Gastrocnemius medialis (tissue), 4 donors: ENCODE measurements around the gene MS4A8. TPM values are rescaled to one million over a fixed set of nuclear protein-coding genes. Genes with fewer than 3 reads are reported as not detected.
"Not testable (repeated sequence)": the region's sequence is repeated elsewhere in the genome, so short reads cannot be mapped to it uniquely, and the experiment has no call there.

Experiments used
- ATAC-seq, 2 donors: fragments of 150-250 bp; one replicate each; pipeline ENCODE4 v1.9.1; 2016
- DNase-seq, 2 donors: peaks; one replicate each; pipeline ENCODE4 v3.0.0-alpha.2; 2019
- H3K27ac ChIP-seq, 4 donors: fragments of 200-600 bp; sonication (generic); 1 replicate in 1 of 4; 2 replicates in 3 of 4; pipeline ENCODE4 v1.5.1; 2016 to 2018; ENCODE audit warnings: mild to moderate bottlenecking in 2 of 4, moderate library complexity in 1 of 4
- H3K27me3 ChIP-seq, 3 donors: fragments of 200-600 bp; sonication (generic) in 2 of 3; 1 replicate in 1 of 3; 2 replicates in 2 of 3; pipeline versions ENCODE4 v1.5.1 to v1.6.0; 2016 to 2019; ENCODE audit warnings: mild to moderate bottlenecking in 1 of 3, moderate library complexity in 1 of 3
- H3K36me3 ChIP-seq, 2 donors: fragments of 200-600 bp; sonication (generic) in 1 of 2; one replicate each; pipeline ENCODE4 v1.5.1; 2017 to 2018
- H3K4me1 ChIP-seq, 2 donors: fragments of 200-600 bp; sonication (generic) in 1 of 2; one replicate each; pipeline ENCODE4 v1.5.1; 2016 to 2017; ENCODE audit warnings: mild to moderate bottlenecking in 2 of 2
- H3K4me3 ChIP-seq, 4 donors: fragments of 200-600 bp; sonication (generic) in 3 of 4; 1 replicate in 1 of 4; 2 replicates in 3 of 4; pipeline ENCODE4 v1.5.1; 2016 to 2019; ENCODE audit warnings: mild to moderate bottlenecking in 2 of 4
- H3K9me3 ChIP-seq, 3 donors: fragments of 200-600 bp; sonication (generic) in 2 of 3; 1 replicate in 1 of 3; 2 replicates in 2 of 3; pipeline ENCODE4 v1.5.1; 2016 to 2019
- POLR2A ChIP-seq, 2 donors: fragments of 450-650 bp; IDR thresholded peaks; one replicate each; pipeline ENCODE4 v1.6.1; 2017; ENCODE audit warnings: antibody characterized with exemption in 2 of 2, mild to moderate bottlenecking in 2 of 2, moderate library complexity in 2 of 2
- in situ Hi-C, 4 donors: fragments of 200-750 bp; cut with MboI; loops; one replicate each; pipeline versions ENCODE4 v1.15.0 to v1.8.0; 2017; ENCODE audit warnings: low sequenced_read_pairs in 4 of 4
- intact Hi-C: fragments of 100-400 bp; cut with DNase I; formaldehyde crosslinking; loops from one replicate; pipeline ENCODE4 v1.15.1; 2023; ENCODE audit warnings: low total_unique reads
- total RNA-seq, 4 donors: library from RNA; depleted of rRNA; stranded (reverse); fragments of >200 nt; gene quantifications; one replicate each; pipeline versions ENCODE4 v1.1.0 to v1.2.3, GENCODE V29; 2016
- TF ChIP-seq, protein P1 (sequence below), 5 experiments: fragments of 450-650 bp in 3 of 5; fragments of 200-600 bp in 2 of 5; sonication (generic) in 2 of 5; IDR thresholded peaks in 4 of 5; conservative IDR thresholded peaks in 1 of 5; 1 replicate in 4 of 5; 2 replicates in 1 of 5; pipeline ENCODE4 v1.5.1; 2016 to 2019; ENCODE audit warnings: antibody characterized with exemption in 5 of 5, mild to moderate bottlenecking in 3 of 5, moderate library complexity in 3 of 5

The MS4A8 gene
- total RNA-seq, 4 donors from 2014 or later = 0.36 to 0.44 TPM; not detected in 2

DNA sequence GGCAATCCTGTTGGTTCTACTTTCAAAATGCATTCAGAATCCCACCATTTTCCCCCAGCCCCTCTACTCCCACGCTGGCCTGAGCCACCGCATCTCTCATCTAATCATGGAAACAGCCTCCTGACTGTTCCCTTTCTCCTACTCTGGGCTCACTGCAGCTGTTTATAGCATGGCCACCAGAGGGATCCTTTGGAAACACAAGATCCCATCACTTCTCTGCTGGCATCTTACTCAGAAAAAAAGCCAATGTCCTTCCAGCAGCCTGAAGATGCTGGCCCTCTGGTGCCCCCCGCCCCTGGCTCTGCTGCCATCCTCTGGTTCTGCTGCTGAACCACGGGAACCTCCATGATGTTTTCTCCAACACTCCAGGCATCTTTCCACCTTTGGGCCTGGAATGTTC is 11.1 kb downstream of the MS4A8 start:
- Histone ChIP-seq H3K27ac (no peak overlapping the region), H3K4me1 (no peaks in the 10 kb centered on the region), H3K4me3 (no peak overlapping the region), H3K9me3 (no peaks in the 10 kb centered on the region), H3K36me3 (no peaks in the 10 kb centered on the region), H3K27me3 (no peaks in the 10 kb centered on the region)
- in situ Hi-C loops (no loop called here), intact Hi-C loops (no loop called here)
- no peak for TF ChIP-seq POLR2A (IDR thresholded peaks at IDR 0.05)
- no peak for ATAC-seq
- no peak for DNase-seq

DNA sequence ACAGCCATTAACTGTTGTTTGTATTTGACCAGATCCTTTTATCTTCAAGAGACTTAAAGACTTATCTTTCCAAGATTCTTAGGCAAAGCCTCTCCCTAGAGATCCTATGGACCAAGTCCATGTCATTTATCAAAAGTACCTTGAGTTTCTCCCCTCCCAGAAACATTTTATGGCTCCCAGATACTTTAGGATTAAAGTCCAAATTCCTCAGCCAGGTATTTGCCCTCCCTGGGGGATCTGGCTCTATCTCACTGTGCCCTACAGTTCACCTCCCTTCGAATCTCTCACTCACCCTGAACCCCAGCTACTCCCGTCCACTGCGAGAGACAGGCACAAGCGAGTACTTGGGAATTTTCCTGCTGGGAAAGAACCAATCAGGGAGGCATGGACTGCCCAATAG is 11.9 kb downstream of the MS4A8 start:
- H3K9me3 ChIP-seq = no peaks in the 10 kb centered on the region
- no peak overlapping the region for H3K4me3 ChIP-seq
- ATAC-seq (no peak), DNase-seq (no peak)
- no peaks in the 10 kb centered on the region for H3K27me3 ChIP-seq
- H3K4me1 ChIP-seq = no peaks in the 10 kb centered on the region
- H3K27ac ChIP-seq = no peak overlapping the region
- intact Hi-C loops = no loop called here
- in situ Hi-C loops = no loop called here
- no peak for TF ChIP-seq POLR2A (IDR thresholded peaks at IDR 0.05)
- TF ChIP-seq, protein P1, sequence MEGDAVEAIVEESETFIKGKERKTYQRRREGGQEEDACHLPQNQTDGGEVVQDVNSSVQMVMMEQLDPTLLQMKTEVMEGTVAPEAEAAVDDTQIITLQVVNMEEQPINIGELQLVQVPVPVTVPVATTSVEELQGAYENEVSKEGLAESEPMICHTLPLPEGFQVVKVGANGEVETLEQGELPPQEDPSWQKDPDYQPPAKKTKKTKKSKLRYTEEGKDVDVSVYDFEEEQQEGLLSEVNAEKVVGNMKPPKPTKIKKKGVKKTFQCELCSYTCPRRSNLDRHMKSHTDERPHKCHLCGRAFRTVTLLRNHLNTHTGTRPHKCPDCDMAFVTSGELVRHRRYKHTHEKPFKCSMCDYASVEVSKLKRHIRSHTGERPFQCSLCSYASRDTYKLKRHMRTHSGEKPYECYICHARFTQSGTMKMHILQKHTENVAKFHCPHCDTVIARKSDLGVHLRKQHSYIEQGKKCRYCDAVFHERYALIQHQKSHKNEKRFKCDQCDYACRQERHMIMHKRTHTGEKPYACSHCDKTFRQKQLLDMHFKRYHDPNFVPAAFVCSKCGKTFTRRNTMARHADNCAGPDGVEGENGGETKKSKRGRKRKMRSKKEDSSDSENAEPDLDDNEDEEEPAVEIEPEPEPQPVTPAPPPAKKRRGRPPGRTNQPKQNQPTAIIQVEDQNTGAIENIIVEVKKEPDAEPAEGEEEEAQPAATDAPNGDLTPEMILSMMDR (IDR thresholded peaks at IDR 0.05 in 4 of 5, conservative IDR thresholded peaks at IDR 0.05 in 1 of 5) = no peak
- H3K36me3 ChIP-seq = no peaks in the 10 kb centered on the region

- H3K4me3 ChIP-seq, H3K27me3 ChIP-seq, H3K36me3 ChIP-seq, DNase-seq, in situ Hi-C loops, H3K27ac ChIP-seq, intact Hi-C loops, ATAC-seq, H3K9me3 ChIP-seq, H3K4me1 ChIP-seq: not testable (repeated sequence)
These were observed 14.0 kb downstream of the MS4A8 start for GRCh38 chr11:60713423-60713822.

DNA sequence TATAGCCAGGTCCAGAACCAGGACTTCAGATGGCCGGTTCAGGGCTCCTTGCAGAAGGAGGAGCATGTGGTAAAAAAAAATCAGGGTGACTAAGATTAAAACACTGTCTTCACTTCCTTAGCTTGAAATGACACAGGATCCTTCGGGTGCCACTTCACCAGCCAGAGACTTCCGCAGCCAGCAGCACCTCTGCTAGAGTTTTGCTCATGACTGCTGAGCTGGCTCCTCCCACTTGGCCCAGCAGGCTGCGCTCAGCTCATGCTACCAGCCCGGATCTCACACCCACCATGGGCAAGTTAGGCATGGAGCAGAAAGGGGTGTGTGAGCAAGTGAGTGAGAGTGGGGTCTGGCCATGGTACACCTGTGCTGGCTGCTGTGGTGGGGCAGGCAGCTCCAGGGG is 18.5 kb downstream of the MS4A8 start:
- intact Hi-C loops (no loop called here), in situ Hi-C loops (no loop called here)
- ATAC-seq = no peak
- Histone ChIP-seq H3K4me1 (no peaks in the 10 kb centered on the region), H3K9me3 (peaks cover 0 to 3% (median 0%) of the 10 kb centered on the region in 3 donors), H3K36me3 (no peaks in the 10 kb centered on the region), H3K27ac (no peak overlapping the region), H3K4me3 (no peak overlapping the region), H3K27me3 (no peaks in the 10 kb centered on the region)
- TF ChIP-seq, protein P1 (IDR thresholded peaks at IDR 0.05 in 4 of 5, conservative IDR thresholded peaks at IDR 0.05 in 1 of 5) = no peak
- TF ChIP-seq POLR2A (IDR thresholded peaks at IDR 0.05) = no peak
- DNase-seq = no peak

DNA sequence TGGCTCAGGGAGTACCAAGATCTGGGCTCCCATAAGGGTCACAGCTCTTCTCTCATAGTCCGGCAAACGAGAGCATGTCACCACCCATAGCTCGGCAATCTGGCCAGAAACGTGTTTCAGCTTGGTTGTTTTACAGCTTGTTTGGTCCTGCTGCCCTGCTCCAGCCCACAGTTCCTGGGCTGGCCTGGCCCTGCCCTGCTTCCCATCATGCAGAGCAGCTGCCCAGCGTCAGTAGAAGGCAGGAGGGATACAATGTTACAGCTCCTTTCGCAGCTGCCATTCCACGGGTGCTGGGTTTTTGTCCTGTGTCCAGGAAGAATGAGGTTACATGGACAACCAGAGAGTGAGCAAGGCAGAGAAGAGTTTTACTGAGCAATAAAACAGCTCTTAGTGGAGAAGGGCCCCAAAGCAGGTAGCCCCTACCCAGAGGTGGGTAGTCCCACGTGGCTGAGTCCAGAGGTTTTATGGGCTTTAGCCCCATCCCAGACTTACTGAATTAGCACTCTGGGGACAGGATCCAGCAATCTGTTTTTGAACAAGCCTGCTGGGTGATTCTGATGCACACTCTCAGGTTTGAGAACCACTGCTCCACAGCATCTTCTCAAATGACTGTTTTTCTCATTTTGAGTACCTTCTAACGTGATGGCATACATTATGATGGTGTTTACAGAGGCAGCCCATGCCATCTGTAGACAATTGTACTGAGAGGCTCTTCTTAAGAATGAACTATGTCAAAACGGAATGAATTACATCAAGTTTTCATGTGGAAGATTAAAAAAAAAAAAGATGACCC is 19.3 kb downstream of the MS4A8 start:
- Histone ChIP-seq H3K27me3 (no peaks in the 10 kb centered on the region), H3K27ac (no peak overlapping the region), H3K4me3 (no peak overlapping the region), H3K9me3 (peaks cover 0 to 3% (median 0%) of the 10 kb centered on the region in 3 donors), H3K4me1 (no peaks in the 10 kb centered on the region), H3K36me3 (no peaks in the 10 kb centered on the region)
- intact Hi-C loops (no loop called here), in situ Hi-C loops (no loop called here)
- DNase-seq = no peak
- ATAC-seq = no peak
- TF ChIP-seq, protein P1 (IDR thresholded peaks at IDR 0.05 in 4 of 5, conservative IDR thresholded peaks at IDR 0.05 in 1 of 5) = no peak
- no peak for TF ChIP-seq POLR2A (IDR thresholded peaks at IDR 0.05)
